IMR-90 (cell line): ENCODE measurements around the gene WNK4.
"Not testable (repeated sequence)": the region's sequence is repeated elsewhere in the genome, so short reads cannot be mapped to it uniquely, and the experiment has no call there.

Experiments used
- CTCF ChIP-seq: conservative IDR thresholded peaks from 2 replicates; pipeline ENCODE4 v1.5.1; 2012; ENCODE audit warnings: mild to moderate bottlenecking, low read depth, low read length, improper control_type of control experiment
- ELK1 ChIP-seq: fragments of 150-350 bp; IDR thresholded peaks from 2 replicates; pipeline ENCODE4 v1.6.1; 2016; ENCODE audit warnings: low read depth, mild to moderate bottlenecking, low read length, moderate library complexity, borderline replicate concordance
- MAZ ChIP-seq: IDR thresholded peaks from 2 replicates; pipeline ENCODE4 v1.6.1; 2012; ENCODE audit warnings: low read depth, mild to moderate bottlenecking, low read length, improper control_type of control experiment, moderate library complexity, borderline replicate concordance
- POLR2A ChIP-seq: IDR thresholded peaks from 2 replicates; pipeline ENCODE4 v1.6.1; 2012; ENCODE audit warnings: mild to moderate bottlenecking, low read depth, low read length
- SMC3 ChIP-seq: fragments of 150-350 bp; IDR thresholded peaks from 2 replicates; pipeline ENCODE4 v1.6.1; 2016; ENCODE audit warnings: low read depth, mild to moderate bottlenecking, antibody characterized with exemption, low read length, moderate library complexity

GRCh38 chr17:42769964-42770363 is 10.4 kb upstream of the WNK4 start:
- not testable (repeated sequence) for TF ChIP-seq CTCF, ELK1, SMC3, POLR2A, MAZ
